Endothelial cell (in vitro differentiated cells): ENCODE data around the gene ITM2C. TPM values are rescaled to one million over a fixed set of nuclear protein-coding genes. Genes with fewer than 3 reads are reported as not detected.

Source experiments
- DNase-seq: peaks from one replicate; pipeline ENCODE4 v3.0.0; 2021; ENCODE audit warnings: low spot score
- H3K27ac Mint-ChIP-seq: one replicate; pipeline ENCODE4 v1.8.0; 2021; ENCODE audit warnings: mixed read lengths, inconsistent platforms; ENCODE audit not compliant: unreplicated experiment
- H3K27me3 Mint-ChIP-seq: one replicate; pipeline ENCODE4 v1.8.0; 2021; ENCODE audit warnings: mild to moderate bottlenecking, moderate library complexity, mixed read lengths, inconsistent platforms; ENCODE audit not compliant: unreplicated experiment
- H3K36me3 Mint-ChIP-seq: one replicate; pipeline ENCODE4 v1.8.0; 2021; ENCODE audit warnings: mild to moderate bottlenecking, low read depth, mixed read lengths, inconsistent platforms; ENCODE audit not compliant: unreplicated experiment
- H3K4me1 Mint-ChIP-seq: one replicate; pipeline ENCODE4 v1.8.0; 2021; ENCODE audit warnings: mild to moderate bottlenecking, mixed read lengths, inconsistent platforms; ENCODE audit not compliant: unreplicated experiment
- H3K4me3 Mint-ChIP-seq: one replicate; pipeline ENCODE4 v1.8.0; 2021; ENCODE audit warnings: mild to moderate bottlenecking, mixed read lengths, inconsistent platforms; ENCODE audit not compliant: unreplicated experiment
- H3K9me3 Mint-ChIP-seq: one replicate; pipeline ENCODE4 v1.8.0; 2021; ENCODE audit warnings: mixed read lengths, inconsistent platforms; ENCODE audit not compliant: unreplicated experiment
- CTCF ChIP-seq: fragments of 200-600 bp; sonication (generic); IDR thresholded peaks from one replicate; pipeline ENCODE4 v1.5.0; 2021; ENCODE audit warnings: antibody characterized with exemption; ENCODE audit not compliant: unreplicated experiment
- total RNA-seq: library from RNA; stranded (reverse); fragmentation: NEBNext Ultra II Directional; extraction: Animal tissue kit (Norgen Biotek cat#: 25700); gene quantifications from one replicate; pipeline ENCODE4 v1.2.1, GENCODE V29; 2021; ENCODE audit not compliant: unreplicated experiment

The ITM2C gene
- total RNA-seq, 1 donor from 2014 or later, result 279 TPM

GRCh38 chr2:230899287-230899686 is 34.5 kb downstream of the ITM2C start:
- H3K27me3 Mint-ChIP-seq, result peaks cover 14% of the 10 kb centered on the region
- no peaks in the 10 kb centered on the region for H3K9me3 Mint-ChIP-seq
- TF ChIP-seq CTCF, result no peak
- peaks cover 14% of the 10 kb centered on the region for H3K4me1 Mint-ChIP-seq
- H3K4me3 Mint-ChIP-seq, result no peak overlapping the region
- peak; percentile 31 for DNase-seq
- peak overlapping the region; percentile 72 for H3K27ac Mint-ChIP-seq
- no peaks in the 10 kb centered on the region for H3K36me3 Mint-ChIP-seq

- Mint-ChIP-seq H3K4me1 (peaks cover 15% of the 10 kb centered on the region), H3K4me3 (peak overlapping the region; percentile 71), H3K27ac (no peak overlapping the region), H3K27me3 (peaks cover 14% of the 10 kb centered on the region), H3K36me3 (no peaks in the 10 kb centered on the region), H3K9me3 (no peaks in the 10 kb centered on the region)
- no peak for DNase-seq
- TF ChIP-seq CTCF, result no peak
Observed at GRCh38 chr2:230899786-230900185, 35.0 kb downstream of the ITM2C start.

- Mint-ChIP-seq H3K27ac (no peak overlapping the region), H3K36me3 (no peaks in the 10 kb centered on the region), H3K9me3 (no peaks in the 10 kb centered on the region), H3K27me3 (peaks cover 14% of the 10 kb centered on the region), H3K4me1 (peaks cover 15% of the 10 kb centered on the region), H3K4me3 (no peak overlapping the region)
- no peak for DNase-seq
- no peak for TF ChIP-seq CTCF
Observed at GRCh38 chr2:230900336-230900995, 35.7 kb downstream of the ITM2C start.

- H3K9me3 Mint-ChIP-seq, result no peaks in the 10 kb centered on the region
- no peak for TF ChIP-seq CTCF
- H3K36me3 Mint-ChIP-seq, result no peaks in the 10 kb centered on the region
- H3K27me3 Mint-ChIP-seq, result peaks cover 13% of the 10 kb centered on the region
- H3K4me3 Mint-ChIP-seq, result no peak overlapping the region
- peaks cover 15% of the 10 kb centered on the region for H3K4me1 Mint-ChIP-seq
- no peak for DNase-seq
- H3K27ac Mint-ChIP-seq, result no peak overlapping the region
Observed at GRCh38 chr2:230901006-230901405, 36.3 kb downstream of the ITM2C start.

- H3K4me3 Mint-ChIP-seq, result no peak overlapping the region
- no peak overlapping the region for H3K27ac Mint-ChIP-seq
- H3K27me3 Mint-ChIP-seq, result peaks cover 13% of the 10 kb centered on the region
- no peaks in the 10 kb centered on the region for H3K9me3 Mint-ChIP-seq
- TF ChIP-seq CTCF, result peak; percentile 67
- peaks cover 21% of the 10 kb centered on the region for H3K4me1 Mint-ChIP-seq
- DNase-seq, result peak; percentile 62
- no peaks in the 10 kb centered on the region for H3K36me3 Mint-ChIP-seq
Observed at GRCh38 chr2:230902180-230902899, 37.6 kb downstream of the ITM2C start.
